Measurements from ENCODE around the gene CFAP77.

Gene CFAP77

GRCh38 chr9:132443951-132444607 is 34.1 kb downstream of the CFAP77 start:
- TF ChIP-seq, protein P1, sequence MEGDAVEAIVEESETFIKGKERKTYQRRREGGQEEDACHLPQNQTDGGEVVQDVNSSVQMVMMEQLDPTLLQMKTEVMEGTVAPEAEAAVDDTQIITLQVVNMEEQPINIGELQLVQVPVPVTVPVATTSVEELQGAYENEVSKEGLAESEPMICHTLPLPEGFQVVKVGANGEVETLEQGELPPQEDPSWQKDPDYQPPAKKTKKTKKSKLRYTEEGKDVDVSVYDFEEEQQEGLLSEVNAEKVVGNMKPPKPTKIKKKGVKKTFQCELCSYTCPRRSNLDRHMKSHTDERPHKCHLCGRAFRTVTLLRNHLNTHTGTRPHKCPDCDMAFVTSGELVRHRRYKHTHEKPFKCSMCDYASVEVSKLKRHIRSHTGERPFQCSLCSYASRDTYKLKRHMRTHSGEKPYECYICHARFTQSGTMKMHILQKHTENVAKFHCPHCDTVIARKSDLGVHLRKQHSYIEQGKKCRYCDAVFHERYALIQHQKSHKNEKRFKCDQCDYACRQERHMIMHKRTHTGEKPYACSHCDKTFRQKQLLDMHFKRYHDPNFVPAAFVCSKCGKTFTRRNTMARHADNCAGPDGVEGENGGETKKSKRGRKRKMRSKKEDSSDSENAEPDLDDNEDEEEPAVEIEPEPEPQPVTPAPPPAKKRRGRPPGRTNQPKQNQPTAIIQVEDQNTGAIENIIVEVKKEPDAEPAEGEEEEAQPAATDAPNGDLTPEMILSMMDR (IDR thresholded peaks at IDR 0.05; ENCODE audit: low read depth, low read length) = no peak
- H3K4me3 ChIP-seq (replicated peaks in 1 of 2; ENCODE audit: low read depth in 2 of 2, low read length in 2 of 2) = no peak overlapping the region
- DNase-seq (ENCODE audit: low read depth in 2 of 2) = no peak

DNA sequence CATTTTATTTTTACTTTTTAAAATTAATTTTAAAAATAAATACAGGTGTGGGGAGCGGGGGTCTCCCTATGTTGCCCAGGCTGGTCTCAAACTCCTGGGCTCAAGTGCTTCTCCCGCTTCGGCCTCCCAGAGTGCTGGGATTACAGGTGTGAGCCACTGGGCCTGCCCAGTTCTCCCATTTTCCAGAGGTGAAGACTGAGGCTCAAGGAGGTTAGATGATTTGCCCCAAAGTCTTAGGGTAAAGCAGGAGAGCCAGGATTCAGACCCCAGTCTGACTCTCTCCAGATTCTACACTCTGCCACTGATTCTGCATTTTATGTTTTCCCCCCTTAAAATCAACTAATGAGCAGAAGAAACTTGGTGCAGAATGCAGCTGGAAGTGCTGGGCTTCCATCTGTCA is 36.9 kb downstream of the CFAP77 start:
- no peak for DNase-seq (ENCODE audit: low read depth in 2 of 2)
- TF ChIP-seq, protein P1 (IDR thresholded peaks at IDR 0.05; ENCODE audit: low read depth, low read length) = no peak
- H3K4me3 ChIP-seq (replicated peaks in 1 of 2; ENCODE audit: low read depth in 2 of 2, low read length in 2 of 2) = no peak overlapping the region

- no peak for DNase-seq (ENCODE audit: low read depth in 2 of 2)
- TF ChIP-seq, protein P1 (IDR thresholded peaks at IDR 0.05; ENCODE audit: low read depth, low read length) = peak; percentile 34
Observed at GRCh38 chr9:132447346-132447745, 37.3 kb downstream of the CFAP77 start.

DNA sequence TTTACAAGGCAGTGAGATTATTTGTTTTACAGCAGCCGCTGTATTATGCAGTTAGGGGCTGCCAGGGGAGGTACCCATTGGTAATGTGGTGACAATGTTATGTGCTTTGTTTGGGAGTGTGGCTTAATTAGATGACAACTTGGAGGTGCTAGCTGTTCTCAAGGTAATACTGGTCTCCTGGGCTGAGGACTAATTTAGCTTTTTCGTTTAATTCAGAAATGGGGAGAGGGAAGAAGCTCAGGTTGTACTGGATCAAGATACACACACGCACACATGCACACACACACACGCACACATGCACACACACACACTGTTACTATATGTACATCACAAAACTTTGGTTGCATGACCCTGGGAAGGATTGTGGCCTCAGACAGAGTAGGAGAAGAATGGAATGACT is 37.9 kb downstream of the CFAP77 start:
- no peak overlapping the region for H3K4me3 ChIP-seq (replicated peaks in 1 of 2; ENCODE audit: low read depth in 2 of 2, low read length in 2 of 2)
- DNase-seq (ENCODE audit: low read depth in 2 of 2) = no peak
- TF ChIP-seq, protein P1 (IDR thresholded peaks at IDR 0.05; ENCODE audit: low read depth, low read length) = no peak

More at GRCh38 chr9:132447346-132447745, 37.3 kb downstream of the CFAP77 start:
- H3K4me3 ChIP-seq (replicated peaks in 1 of 2; ENCODE audit: low read depth in 2 of 2, low read length in 2 of 2) = no peak overlapping the region

- H3K4me3 ChIP-seq (replicated peaks in 1 of 2; ENCODE audit: low read depth in 2 of 2, low read length in 2 of 2) = no peak overlapping the region
- TF ChIP-seq, protein P1 (IDR thresholded peaks at IDR 0.05; ENCODE audit: low read depth, low read length) = no peak
- no peak for DNase-seq (ENCODE audit: low read depth in 2 of 2)
Observed at GRCh38 chr9:132451276-132451675, 41.3 kb downstream of the CFAP77 start.

- TF ChIP-seq, protein P1 (IDR thresholded peaks at IDR 0.05; ENCODE audit: low read depth, low read length) = no peak
- no peak overlapping the region for H3K4me3 ChIP-seq (replicated peaks in 1 of 2; ENCODE audit: low read depth in 2 of 2, low read length in 2 of 2)
- DNase-seq (ENCODE audit: low read depth in 2 of 2) = no peak
Observed at GRCh38 chr9:132456241-132456640, 46.2 kb downstream of the CFAP77 start.

Data from cardiac fibroblast (primary cell).